ENCODE measurements around the gene MCF2L.

- no peak for TF ChIP-seq EZH2 (optimal IDR thresholded peaks at IDR 0.05; ENCODE audit: low read depth, low read length)
- TF ChIP-seq CTCF (IDR thresholded peaks at IDR 0.05; ENCODE audit: low read length): no peak
- TF ChIP-seq EZH2phosphoT487 (IDR thresholded peaks at IDR 0.05; ENCODE audit: low read length): no peak
Observed at GRCh38 chr13:112965573-112966115, 3.4 kb upstream of the MCF2L start.
